ENCODE measurements around the gene FEM1C. TPM values are rescaled to one million over a fixed set of nuclear protein-coding genes. Genes with fewer than 3 reads are reported as not detected.
"Not testable (repeated sequence)": the region's sequence is repeated elsewhere in the genome, so short reads cannot be mapped to it uniquely, and the experiment has no call there.

The FEM1C gene
- polyA plus RNA-seq, 3 donors, result 4.2 to 9.7 (median 9.2) TPM

DNA sequence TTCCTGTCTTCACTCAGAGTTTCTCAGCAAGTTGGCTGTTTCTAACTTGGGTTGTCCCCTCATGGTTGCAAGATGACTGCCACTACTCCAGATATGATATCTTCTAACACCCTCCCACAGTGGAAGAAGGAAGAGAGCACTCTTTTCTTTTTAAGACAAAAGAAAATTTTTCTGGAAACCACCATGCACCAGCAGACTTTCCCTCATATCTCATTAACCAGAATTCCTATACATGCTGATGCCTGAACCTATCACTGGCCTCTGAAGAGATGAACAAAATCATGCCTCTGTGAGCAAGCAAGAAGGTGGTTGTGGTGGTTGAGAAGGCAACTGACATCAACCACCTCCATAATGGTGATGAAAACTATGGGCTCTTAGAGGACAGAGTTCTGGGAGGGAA lies 56.8 kb downstream of the FEM1C start:
- H3K27ac ChIP-seq (ENCODE audit: low read depth, low read length), result no peak overlapping the region

GRCh38 chr5:115487168-115487567 lies 57.4 kb downstream of the FEM1C start:
- WGBS, 3 donors, result 70 to 76% (median 74%) methylated on average over 4 of the region's 4 CpGs
- H3K27ac ChIP-seq (ENCODE audit: low read depth, low read length), result no peak overlapping the region

DNA sequence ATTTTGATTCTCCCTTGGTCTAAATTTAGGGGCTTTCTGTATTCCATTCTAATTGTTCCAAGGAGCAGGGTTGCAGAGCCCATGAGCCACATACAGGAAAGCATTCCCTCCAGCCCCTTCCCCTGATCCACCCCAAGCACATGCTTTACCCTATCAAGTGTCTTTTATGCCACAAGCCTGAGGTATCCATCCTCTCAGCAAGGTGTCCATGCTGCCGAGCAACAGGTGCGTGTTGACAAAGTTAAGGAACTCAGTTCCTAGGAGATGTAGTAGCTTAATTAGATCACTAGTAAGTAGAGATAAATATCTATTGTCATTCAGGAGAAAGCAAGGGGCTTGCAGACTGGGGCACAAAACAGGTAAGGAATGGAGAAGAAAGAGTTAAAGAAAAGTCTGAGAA lies 57.8 kb downstream of the FEM1C start:
- no peak overlapping the region for H3K27ac ChIP-seq (ENCODE audit: low read depth, low read length)
- WGBS, 3 donors, result 90 to 97% (median 97%) methylated on average over 2 of the region's 2 CpGs

GRCh38 chr5:115484368-115484767 lies 60.2 kb downstream of the FEM1C start:
- no peak overlapping the region for H3K27ac ChIP-seq (ENCODE audit: low read depth, low read length)
- WGBS, 3 donors, result 46 to 73% (median 49%) methylated on average over 4 of the region's 4 CpGs

DNA sequence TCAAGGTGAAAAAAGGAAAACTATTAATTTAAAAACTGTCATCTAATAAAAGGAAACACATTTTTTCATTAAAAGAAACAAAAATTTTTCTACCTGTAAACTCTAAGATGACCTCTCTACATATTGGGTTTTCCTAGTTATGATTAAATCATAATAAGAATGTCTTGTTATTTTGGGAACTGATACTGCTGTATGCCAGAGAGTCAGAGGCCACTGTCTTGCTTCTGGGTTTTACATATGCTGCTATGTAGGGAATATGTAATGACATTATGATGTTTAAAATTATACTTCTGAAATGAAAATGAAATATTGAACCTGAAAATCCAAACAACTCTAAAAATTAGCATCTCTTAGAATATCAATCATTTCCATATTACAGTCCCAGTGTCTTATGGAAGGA lies 63.7 kb downstream of the FEM1C start:
- no peak overlapping the region for H3K27ac ChIP-seq (ENCODE audit: low read depth, low read length)

DNA sequence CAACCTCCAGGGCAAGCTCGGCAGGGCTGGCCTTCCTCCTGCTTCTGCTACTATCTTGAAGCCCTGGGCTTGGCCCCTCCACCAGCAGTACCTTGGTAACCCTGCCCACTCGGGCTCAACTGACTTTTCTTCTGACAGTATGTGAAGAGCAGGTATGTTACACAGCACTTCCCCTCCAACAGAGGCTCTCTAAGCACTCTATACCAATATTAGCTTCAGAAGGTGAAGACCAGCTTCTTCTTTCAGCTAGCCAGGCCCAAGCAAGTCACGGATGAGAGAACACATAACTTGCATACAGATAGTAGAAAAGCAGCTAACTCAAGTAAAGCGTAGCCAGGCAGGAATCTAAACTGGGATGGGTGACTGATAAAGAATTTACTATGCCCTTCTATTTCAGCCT lies 64.3 kb downstream of the FEM1C start:
- 80 to 83% (median 82%) methylated on average over 4 of the region's 4 CpGs for WGBS, 3 donors
- H3K27ac ChIP-seq (ENCODE audit: low read depth, low read length), result no peak overlapping the region

- 65 to 77% (median 76%) methylated on average over 2 of the region's 2 CpGs for WGBS, 3 donors
These were observed 65.3 kb downstream of the FEM1C start for GRCh38 chr5:115479166-115479873.

GRCh38 chr5:115478281-115478680 lies 66.3 kb downstream of the FEM1C start:
- WGBS, 3 donors, result 80 to 90% (median 82%) methylated on average over 2 of the region's 2 CpGs

More at GRCh38 chr5:115479166-115479873, 65.3 kb downstream of the FEM1C start:
- H3K27ac ChIP-seq (ENCODE audit: low read depth, low read length), result not testable (repeated sequence)

GRCh38 chr5:115477581-115477980 lies 67.0 kb downstream of the FEM1C start:
- 81 to 84% (median 83%) methylated on average over 7 of the region's 7 CpGs for WGBS, 3 donors
- no peak overlapping the region for H3K27ac ChIP-seq (ENCODE audit: low read depth, low read length)

More at GRCh38 chr5:115478281-115478680, 66.3 kb downstream of the FEM1C start:
- H3K27ac ChIP-seq (ENCODE audit: low read depth, low read length), result no peak overlapping the region

- no peak overlapping the region for H3K27ac ChIP-seq (ENCODE audit: low read depth, low read length)
These were observed 68.8 kb downstream of the FEM1C start for GRCh38 chr5:115475788-115476187.

- no peak overlapping the region for H3K27ac ChIP-seq (ENCODE audit: low read depth, low read length)
- WGBS, 3 donors, result 31 to 64% (median 40%) methylated on average over 6 of the region's 6 CpGs
These were observed 72.1 kb downstream of the FEM1C start for GRCh38 chr5:115472271-115473025.

DNA sequence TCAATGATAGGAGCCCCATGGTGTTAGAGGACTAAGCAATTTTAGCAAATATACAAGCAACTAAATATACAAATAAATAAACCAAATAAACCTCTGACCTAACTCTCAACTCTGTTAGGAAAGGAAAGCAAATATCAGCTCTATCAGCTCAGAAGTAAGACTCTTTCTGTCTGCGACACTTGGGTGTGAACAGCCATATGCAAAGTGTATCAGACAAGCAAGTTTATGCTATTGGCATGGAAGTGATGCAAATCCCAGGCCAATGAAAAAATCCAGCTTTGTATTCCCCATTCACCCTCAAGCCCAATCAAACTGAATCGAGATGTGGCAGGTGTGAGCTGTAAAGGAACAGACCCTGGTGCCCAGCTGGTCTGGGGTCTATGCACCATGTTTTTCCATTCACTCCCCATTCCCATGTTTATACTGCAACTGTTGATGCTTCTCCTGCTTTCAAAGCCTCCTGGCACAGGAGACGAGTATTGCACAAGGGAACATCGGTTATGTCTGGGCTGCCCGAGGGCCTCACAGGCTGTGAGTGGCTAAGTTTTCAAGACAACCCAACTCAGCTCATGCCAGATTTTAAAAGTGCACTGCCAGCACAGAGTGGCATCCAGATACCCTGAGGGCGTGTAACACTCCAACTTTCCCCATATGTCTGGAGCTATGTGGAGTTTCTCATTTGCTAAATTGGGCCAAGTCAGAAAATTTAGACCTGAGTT lies 73.1 kb downstream of the FEM1C start:
- no peak overlapping the region for H3K27ac ChIP-seq (ENCODE audit: low read depth, low read length)
- 73 to 88% (median 86%) methylated on average over 6 of the region's 6 CpGs for WGBS, 3 donors

GRCh38 chr5:115470921-115471320 lies 73.7 kb downstream of the FEM1C start:
- H3K27ac ChIP-seq (ENCODE audit: low read depth, low read length), result no peak overlapping the region
- 92 to 96% (median 96%) methylated on average over 1 of the region's 1 CpG for WGBS, 3 donors

Other genes with a start within 250 kb of the FEM1C start
- gene CCDC112, start 248.1 kb downstream of the FEM1C start, polyA plus RNA-seq, result 1 to 10 TPM; 1.1 to 9.7 (median 1.8) TPM
- gene TICAM2, start 57.7 kb upstream of the FEM1C start, polyA plus RNA-seq, result 1 to 10 TPM; 1.1 to 3.0 (median 1.8) TPM
- gene TMED7, start 81.3 kb upstream of the FEM1C start, polyA plus RNA-seq, result 10 to 100 TPM; 18.0 to 24.9 (median 18.1) TPM

All from adipose tissue (tissue), 3 donors.